Astrocyte (in vitro differentiated cells and primary cell): ENCODE measurements around the gene HRH2. TPM values are rescaled to one million over a fixed set of nuclear protein-coding genes. Genes with fewer than 3 reads are reported as not detected.

ENCODE experiments used
- DNase-seq: peaks from one replicate; pipeline ENCODE4 v3.0.0-alpha.2; 2010; ENCODE audit warnings: low read depth
- FAIRE-seq: peaks from 2 replicates; lab custom pipeline; 2011; peaks lifted over from hg19 to GRCh38; lab: Jason Lieb, UNC
- H2AFZ ChIP-seq: 2 replicates; pipeline ENCODE4 v1.6.0; 2012; ENCODE audit warnings: low read depth, low read length, inconsistent platforms
- H3K27ac ChIP-seq: 2 replicates; pipeline ENCODE4 v1.5.1; 2011; ENCODE audit warnings: low read depth, low read length, inconsistent platforms
- H3K27me3 ChIP-seq: 2 replicates; pipeline ENCODE4 v1.6.0; 2011; ENCODE audit warnings: low read length, inconsistent platforms; ENCODE audit not compliant: insufficient read depth
- H3K36me3 ChIP-seq: 2 replicates; pipeline ENCODE4 v1.5.1; 2011; ENCODE audit warnings: low read length, inconsistent platforms; ENCODE audit not compliant: insufficient read depth
- H3K4me1 ChIP-seq: 2 replicates; pipeline ENCODE4 v1.5.1; 2011; ENCODE audit warnings: low read length, inconsistent platforms; ENCODE audit not compliant: insufficient read depth
- H3K4me2 ChIP-seq: 2 replicates; pipeline ENCODE4 v1.6.0; 2012; ENCODE audit warnings: low read length, inconsistent platforms
- H3K4me3 ChIP-seq: 2 replicates; pipeline ENCODE4 v1.5.1; 2011; ENCODE audit warnings: low read depth, mild to moderate bottlenecking, low read length, inconsistent platforms; ENCODE audit not compliant: insufficient read depth
- H3K79me2 ChIP-seq: 2 replicates; pipeline ENCODE4 v1.6.0; 2012; ENCODE audit warnings: mild to moderate bottlenecking, low read length, inconsistent platforms; ENCODE audit not compliant: insufficient read depth
- H3K9ac ChIP-seq: 2 replicates; pipeline ENCODE4 v1.6.0; 2012; ENCODE audit warnings: mild to moderate bottlenecking, low read length, inconsistent platforms
- H3K9me3 ChIP-seq: 2 replicates; pipeline ENCODE4 v1.5.1; 2012; ENCODE audit warnings: low read depth, mild to moderate bottlenecking, low read length, inconsistent platforms; ENCODE audit not compliant: insufficient read depth
- H4K20me1 ChIP-seq: 2 replicates; pipeline ENCODE4 v1.6.0; 2012; ENCODE audit warnings: low read length, inconsistent platforms; ENCODE audit not compliant: insufficient read depth
- H3K27ac Mint-ChIP-seq: one replicate; pipeline ENCODE4 v1.8.0; 2021; ENCODE audit warnings: mild to moderate bottlenecking, mixed read lengths; ENCODE audit not compliant: unreplicated experiment
- H3K27me3 Mint-ChIP-seq: one replicate; pipeline ENCODE4 v1.8.0; 2021; ENCODE audit warnings: low read depth, mixed read lengths; ENCODE audit not compliant: unreplicated experiment
- H3K36me3 Mint-ChIP-seq: one replicate; pipeline ENCODE4 v1.8.0; 2021; ENCODE audit warnings: low read depth, mixed read lengths; ENCODE audit not compliant: unreplicated experiment
- H3K4me1 Mint-ChIP-seq: one replicate; pipeline ENCODE4 v1.8.0; 2021; ENCODE audit warnings: low read depth, mixed read lengths; ENCODE audit not compliant: unreplicated experiment
- H3K4me3 Mint-ChIP-seq: one replicate; pipeline ENCODE4 v1.8.0; 2021; ENCODE audit warnings: mild to moderate bottlenecking, moderate library complexity, mixed read lengths; ENCODE audit not compliant: unreplicated experiment
- H3K9me3 Mint-ChIP-seq: one replicate; pipeline ENCODE4 v1.8.0; 2021; ENCODE audit warnings: mild to moderate bottlenecking, mixed read lengths; ENCODE audit not compliant: unreplicated experiment
- CTCF ChIP-seq: IDR thresholded peaks from 2 replicates; pipeline ENCODE4 v1.5.1; 2011; ENCODE audit warnings: low read depth, mild to moderate bottlenecking, inconsistent platforms, low read length, moderate library complexity; ENCODE audit not compliant: insufficient read depth
- EZH2 ChIP-seq: IDR thresholded peaks from 2 replicates; pipeline ENCODE4 v1.6.1; 2012; ENCODE audit warnings: mild to moderate bottlenecking, low read length, inconsistent platforms; ENCODE audit not compliant: insufficient read depth
- total RNA-seq: library from RNA; stranded (reverse); gene quantifications from 2 replicates; pipeline ENCODE4 v1.2.1, GENCODE V29; 2021

Gene HRH2
- total RNA-seq, 1 donor from 2014 or later: 1.9 TPM

- Histone ChIP-seq H3K79me2 (no peaks in the 10 kb centered on the region), H3K4me2 (no peak overlapping the region), H3K27me3 (peaks cover 3% of the 10 kb centered on the region), H3K4me3 (no peak overlapping the region), H3K27ac (no peak overlapping the region), H3K4me1 (no peaks in the 10 kb centered on the region), H3K9ac (no peak overlapping the region), H3K36me3 (no peaks in the 10 kb centered on the region), H3K9me3 (no peaks in the 10 kb centered on the region), H4K20me1 (no peaks in the 10 kb centered on the region), H2AFZ (no peak overlapping the region)
- TF ChIP-seq CTCF: no peak
- TF ChIP-seq EZH2: no peak
- DNase-seq (no peak), FAIRE-seq (no peak)
- peaks cover 18% of the 10 kb centered on the region for H3K27me3 Mint-ChIP-seq
- no peak overlapping the region for H3K4me3 Mint-ChIP-seq
- H3K4me1 Mint-ChIP-seq: peaks cover 19% of the 10 kb centered on the region
- no peaks in the 10 kb centered on the region for H3K36me3 Mint-ChIP-seq
- no peak overlapping the region for H3K27ac Mint-ChIP-seq
- no peaks in the 10 kb centered on the region for H3K9me3 Mint-ChIP-seq
These were observed 92.7 kb downstream of the HRH2 start for GRCh38 chr5:175750511-175750931.

GRCh38 chr5:175751369-175751768 lies 93.5 kb downstream of the HRH2 start:
- Histone ChIP-seq H3K36me3 (no peaks in the 10 kb centered on the region), H3K9ac (no peak overlapping the region), H3K4me3 (no peak overlapping the region), H4K20me1 (no peaks in the 10 kb centered on the region), H3K27ac (no peak overlapping the region), H2AFZ (no peak overlapping the region), H3K4me1 (no peaks in the 10 kb centered on the region), H3K79me2 (no peaks in the 10 kb centered on the region), H3K4me2 (no peak overlapping the region), H3K9me3 (no peaks in the 10 kb centered on the region), H3K27me3 (peaks cover 3% of the 10 kb centered on the region)
- Mint-ChIP-seq H3K4me3 (no peak overlapping the region), H3K4me1 (peaks cover 19% of the 10 kb centered on the region), H3K36me3 (no peaks in the 10 kb centered on the region), H3K27ac (no peak overlapping the region), H3K9me3 (no peaks in the 10 kb centered on the region), H3K27me3 (peaks cover 19% of the 10 kb centered on the region)
- no peak for DNase-seq
- no peak for FAIRE-seq
- TF ChIP-seq EZH2: no peak
- TF ChIP-seq CTCF: no peak

GRCh38 chr5:175752826-175753535 lies 95.1 kb downstream of the HRH2 start:
- peaks cover 3% of the 10 kb centered on the region for H3K27me3 ChIP-seq
- FAIRE-seq: no peak

More at GRCh38 chr5:175752826-175753535, 95.1 kb downstream of the HRH2 start:
- Histone ChIP-seq H3K4me2 (no peak overlapping the region), H4K20me1 (no peaks in the 10 kb centered on the region), H3K79me2 (no peaks in the 10 kb centered on the region), H3K36me3 (no peaks in the 10 kb centered on the region), H3K9me3 (no peaks in the 10 kb centered on the region), H3K27ac (no peak overlapping the region), H3K9ac (no peak overlapping the region), H3K4me1 (no peaks in the 10 kb centered on the region), H2AFZ (no peak overlapping the region), H3K4me3 (no peak overlapping the region)
- H3K4me1 Mint-ChIP-seq: peaks cover 19% of the 10 kb centered on the region
- H3K4me3 Mint-ChIP-seq: no peak overlapping the region
- H3K27ac Mint-ChIP-seq: no peak overlapping the region
- TF ChIP-seq CTCF (no peak), EZH2 (no peak)
- DNase-seq: no peak
- no peaks in the 10 kb centered on the region for H3K36me3 Mint-ChIP-seq
- no peaks in the 10 kb centered on the region for H3K9me3 Mint-ChIP-seq
- H3K27me3 Mint-ChIP-seq: peaks cover 20% of the 10 kb centered on the region
